Purkinje cell (primary cell): ENCODE results near the gene STK38L. TPM values are rescaled to one million over a fixed set of nuclear protein-coding genes. Genes with fewer than 3 reads are reported as not detected.

Experiments
- polyA plus RNA-seq: library from polyadenylated mRNA; unstranded; fragments of >200 nt; fragmentation: Nextera tagmentation; gene quantifications from 2 replicates; pipeline ENCODE4 v1.2.1, GENCODE V29; 2014

STK38L gene
- 5.6 and 8.8 TPM in 2 replicates for polyA plus RNA-seq

DNA sequence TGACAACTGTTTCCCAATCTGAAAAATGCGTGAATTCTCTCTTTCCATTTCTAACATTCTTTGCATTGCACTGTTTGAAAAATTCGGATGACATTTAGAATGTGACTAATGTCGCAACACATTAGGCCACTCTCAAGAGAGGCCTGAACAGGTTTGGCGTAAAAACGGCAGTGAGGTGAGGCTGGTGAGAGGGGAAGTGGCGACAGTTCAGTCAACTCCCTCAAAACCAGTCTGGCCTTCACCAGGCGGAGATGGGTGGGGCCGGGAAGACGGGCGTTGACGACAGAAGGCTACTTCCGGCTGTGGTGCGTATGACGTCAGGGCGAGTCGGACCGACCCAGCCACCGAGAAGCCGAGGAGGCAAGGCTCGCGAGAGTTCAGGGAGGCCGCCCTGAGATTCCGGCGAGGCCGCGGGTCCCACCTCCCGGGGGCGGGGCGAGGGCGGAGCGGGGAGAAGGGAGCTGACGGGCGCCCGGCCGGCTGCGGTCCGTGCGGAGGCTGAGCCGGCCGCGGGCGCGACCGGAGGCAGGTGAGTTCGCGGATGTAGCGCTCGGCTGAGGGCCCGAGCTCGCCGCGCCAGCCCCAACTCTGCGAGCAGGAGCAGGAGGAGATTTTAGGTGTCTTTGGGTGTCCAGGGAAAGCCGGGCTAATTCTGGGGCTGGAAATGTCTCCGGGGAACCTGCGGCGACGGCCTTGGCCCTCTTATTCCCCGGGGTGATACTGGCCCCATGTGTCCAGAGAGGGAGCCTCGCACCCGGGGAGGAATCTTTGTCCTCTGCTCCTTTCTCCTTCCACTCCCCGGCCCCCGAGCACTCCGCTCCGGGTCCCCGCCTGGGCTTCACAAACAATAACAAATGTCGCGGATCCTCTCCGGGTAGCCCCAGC is at the start of gene STK38L:
Gene STK38L (plus strand): TSS at position 483 of the 885 bp plus-strand sequence. CDS start 53,435 bp downstream, outside the sequence.

DNA sequence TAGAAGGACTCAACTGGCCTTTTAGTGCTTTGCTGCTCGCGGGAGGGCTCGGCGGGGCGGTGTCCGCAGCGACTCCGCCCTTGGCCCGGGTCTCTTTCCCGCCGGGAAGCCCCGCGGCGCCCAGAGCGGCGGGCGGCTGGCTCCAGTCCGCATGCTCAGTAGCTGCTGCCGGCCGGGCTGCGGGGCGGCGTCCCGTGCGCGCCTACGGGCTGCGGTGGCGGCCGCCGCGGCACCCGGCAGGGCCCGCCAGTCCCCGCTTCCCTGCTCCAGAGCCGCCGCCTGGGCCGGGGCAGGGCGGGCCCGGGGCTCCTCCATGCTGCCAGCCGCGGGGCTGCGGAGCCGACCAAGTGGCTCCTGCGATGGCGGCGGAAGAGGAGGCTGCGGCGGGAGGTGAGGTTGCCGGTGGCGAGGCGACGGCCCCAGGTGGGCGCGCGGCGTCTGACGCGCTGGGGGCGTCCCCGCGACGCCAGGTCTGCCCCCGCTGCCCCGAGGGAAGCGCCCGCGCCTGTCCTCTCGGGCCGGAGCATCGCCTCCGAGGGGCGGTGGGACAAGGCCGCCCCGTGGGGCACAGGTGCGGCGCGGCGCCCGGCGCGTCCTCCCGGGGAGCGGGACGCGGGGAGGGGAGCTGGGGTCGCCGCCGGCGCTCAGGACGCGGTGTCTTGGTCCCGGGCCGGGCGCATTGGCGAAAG is 88.8 kb downstream of the STK38L start, which contains the start of gene BMAL2:
Gene BMAL2 (plus strand): TSS at position 123 of the 689 bp plus-strand sequence. CDS start 237 bp downstream, at position 360.

Other genes starting within 250 kb of the STK38L start
- 37.3 and 45.4 TPM in 2 replicates for gene TM7SF3, start 229.9 kb upstream of the STK38L start, polyA plus RNA-seq
- 44.3 and 53.7 TPM in 2 replicates for gene MED21, start 221.7 kb upstream of the STK38L start, polyA plus RNA-seq
- 0.27 TPM in 1 of 2 replicates, not detected in the other for gene C12orf71, start 161.7 kb upstream of the STK38L start, polyA plus RNA-seq
- 0.83 TPM in 1 of 2 replicates, not detected in the other for gene BMAL2, start 88.5 kb downstream of the STK38L start, polyA plus RNA-seq
- gene SMCO2, start 202.4 kb downstream of the STK38L start, polyA plus RNA-seq, result not detected in 2 replicates